H1 (cell line): ENCODE measurements around the gene PAPSS2. TPM values are rescaled to one million over a fixed set of nuclear protein-coding genes. Genes with fewer than 3 reads are reported as not detected.

ENCODE experiments used
- CTCF ChIA-PET: fragments of 300-600 bp; sonication (Branson Sonifier 250); formaldehyde crosslinking; loops from one replicate; lab custom pipeline; 2021; ENCODE audit not compliant: partially characterized antibody; lab: Charles Lee
- POLR2A ChIA-PET: fragments of 300-600 bp; sonication (Branson Sonifier 250); formaldehyde crosslinking; loops from one replicate; lab custom pipeline; 2021; ENCODE audit warnings: inconsistent platforms; ENCODE audit not compliant: partially characterized antibody; lab: Charles Lee
- DNase-seq, 2 experiments: peaks; one replicate each; pipeline versions ENCODE4 v3.0.0 to v3.0.0-alpha.2; 2010 to 2022; ENCODE audit warnings: low spot score in 2 of 2, low read depth in 1 of 2, mixed read lengths in 1 of 2
- FAIRE-seq: peaks from 2 replicates; lab custom pipeline; 2011; peaks lifted over from hg19 to GRCh38; lab: Jason Lieb, UNC
- H2AFZ ChIP-seq: 2 replicates; pipeline ENCODE4 v1.8.1; 2012; ENCODE audit warnings: low read length, inconsistent platforms
- H2AK5ac ChIP-seq: 2 replicates; pipeline ENCODE4 v1.6.1; 2013; ENCODE audit warnings: low read depth, low read length
- H2BK120ac ChIP-seq: replicated peaks from 2 replicates; pipeline ENCODE3; 2013; ENCODE audit warnings: low read depth, low read length, inconsistent platforms
- H2BK12ac ChIP-seq: 2 replicates; pipeline ENCODE4 v1.6.1; 2013; ENCODE audit warnings: low read depth, low read length
- H2BK15ac ChIP-seq: 2 replicates; pipeline ENCODE4 v1.6.1; 2013; ENCODE audit warnings: low read length
- H2BK20ac ChIP-seq: 2 replicates; pipeline ENCODE4 v1.6.1; 2013; ENCODE audit warnings: low read length
- H2BK5ac ChIP-seq: 2 replicates; pipeline ENCODE4 v1.6.1; 2013; ENCODE audit warnings: low read depth, low read length
- H3K14ac ChIP-seq: 2 replicates; pipeline ENCODE4 v1.6.1; 2013; ENCODE audit warnings: inconsistent platforms; ENCODE audit not compliant: insufficient read length
- H3K18ac ChIP-seq: 2 replicates; pipeline ENCODE4 v1.6.1; 2013; ENCODE audit warnings: low read length; ENCODE audit errors: extremely low read depth
- H3K23ac ChIP-seq: 2 replicates; pipeline ENCODE4 v1.6.1; 2013; ENCODE audit warnings: inconsistent platforms; ENCODE audit not compliant: insufficient read length
- H3K23me2 ChIP-seq: 2 replicates; pipeline ENCODE4 v1.6.1; 2013; ENCODE audit warnings: low read depth, low read length
- H3K27ac ChIP-seq: 2 replicates; pipeline ENCODE4 v1.6.1; 2011; ENCODE audit warnings: low read depth, low read length, inconsistent platforms
- H3K27me3 ChIP-seq, 4 experiments: replicated peaks in 1 of 4; 1 replicate in 1 of 4; 2 replicates in 3 of 4; pipeline versions ENCODE4 v1.6.1 to v1.8.1; 2011 to 2013; ENCODE audit warnings: low read length in 3 of 4, mild to moderate bottlenecking in 3 of 4, inconsistent platforms in 2 of 4, mixed read lengths in 2 of 4, moderate library complexity in 1 of 4; ENCODE audit not compliant: control insufficient read depth in 3 of 4, insufficient read depth in 3 of 4; ENCODE audit errors: extremely low read depth in 1 of 4
- H3K36me3 ChIP-seq, 4 experiments: 2 replicates each; pipeline versions ENCODE4 v1.6.1 to v1.8.1; 2011 to 2013; ENCODE audit warnings: mild to moderate bottlenecking in 4 of 4, low read length in 3 of 4, moderate library complexity in 2 of 4, control low read depth in 1 of 4, inconsistent platforms in 1 of 4; ENCODE audit not compliant: insufficient read depth in 4 of 4, control insufficient read depth in 2 of 4
- H3K4ac ChIP-seq: replicated peaks from 2 replicates; pipeline ENCODE3; 2013; ENCODE audit warnings: low read length, low read depth, mixed read lengths, inconsistent platforms; ENCODE audit not compliant: insufficient read length
- H3K4me1 ChIP-seq, 4 experiments: replicated peaks in 1 of 4; 1 replicate in 1 of 4; 2 replicates in 3 of 4; pipeline versions ENCODE4 v1.6.1 to v1.8.1; 2011 to 2013; ENCODE audit warnings: low read length in 3 of 4, inconsistent platforms in 2 of 4, mixed read lengths in 1 of 4; ENCODE audit not compliant: insufficient read depth in 4 of 4, control insufficient read depth in 3 of 4
- H3K4me2 ChIP-seq, 2 experiments: 2 replicates each; pipeline versions ENCODE4 v1.6.1 to v1.8.1; 2011 to 2013; ENCODE audit warnings: low read depth in 2 of 2, low read length in 2 of 2, control low read depth in 1 of 2, inconsistent platforms in 1 of 2, mild to moderate bottlenecking in 1 of 2; ENCODE audit not compliant: insufficient read depth in 1 of 2
- H3K4me3 ChIP-seq, 4 experiments: fragments of 200-600, 300-600 bp in 1 of 4; sonication (generic), shearing (Covaris generic), sonication (Bioruptor Twin) in 1 of 4; 2 replicates each; pipeline versions ENCODE4 v1.5.1 to v1.8.1; 2011 to 2016; ENCODE audit warnings: low read length in 4 of 4, low read depth in 3 of 4, control low read depth in 2 of 4, inconsistent platforms in 2 of 4, mild to moderate bottlenecking in 2 of 4, mixed read lengths in 1 of 4, moderate library complexity in 1 of 4; ENCODE audit not compliant: insufficient read depth in 2 of 4; ENCODE audit errors: extremely low read depth in 1 of 4
- H3K56ac ChIP-seq: replicated peaks from 2 replicates; pipeline ENCODE3; 2013; ENCODE audit warnings: low read depth, mild to moderate bottlenecking, mixed read lengths, low read length, inconsistent platforms; ENCODE audit not compliant: insufficient read length
- H3K79me1 ChIP-seq: 2 replicates; pipeline ENCODE4 v1.6.1; 2013; ENCODE audit warnings: low read depth, low read length, control low read depth
- H3K79me2 ChIP-seq, 2 experiments: 2 replicates each; pipeline versions ENCODE4 v1.6.1 to v1.8.1; 2012 to 2013; ENCODE audit warnings: low read length in 2 of 2, mild to moderate bottlenecking in 2 of 2, inconsistent platforms in 1 of 2; ENCODE audit not compliant: insufficient read depth in 2 of 2, control insufficient read depth in 1 of 2
- H3K9ac ChIP-seq, 4 experiments: replicated peaks in 1 of 4; 1 replicate in 1 of 4; 2 replicates in 3 of 4; pipeline versions ENCODE4 v1.6.1 to v1.8.1; 2011 to 2013; ENCODE audit warnings: low read depth in 3 of 4, low read length in 3 of 4, control low read depth in 2 of 4, mild to moderate bottlenecking in 2 of 4, moderate library complexity in 2 of 4, inconsistent platforms in 1 of 4; ENCODE audit errors: extremely low read depth in 1 of 4
- H3K9me3 ChIP-seq, 2 experiments: 2 replicates each; pipeline versions ENCODE4 v1.6.1 to v1.8.1; 2012 to 2013; ENCODE audit warnings: mild to moderate bottlenecking in 2 of 2, moderate library complexity in 2 of 2, control low read depth in 1 of 2, inconsistent platforms in 1 of 2, low read depth in 1 of 2, low read length in 1 of 2, mixed read lengths in 1 of 2; ENCODE audit not compliant: insufficient read depth in 2 of 2
- H4K20me1 ChIP-seq, 2 experiments: replicated peaks in 1 of 2; 2 replicates each; pipeline versions ENCODE3 to v1.8.1; 2011 to 2013; ENCODE audit warnings: inconsistent platforms in 2 of 2, low read length in 2 of 2, mild to moderate bottlenecking in 1 of 2; ENCODE audit not compliant: insufficient read depth in 2 of 2, control insufficient read depth in 1 of 2
- H4K5ac ChIP-seq: 2 replicates; pipeline ENCODE4 v1.6.1; 2013; ENCODE audit warnings: low read length, low read depth, mixed read lengths, inconsistent platforms; ENCODE audit not compliant: insufficient read length
- H4K8ac ChIP-seq: 2 replicates; pipeline ENCODE4 v1.8.0; 2013; ENCODE audit warnings: mild to moderate bottlenecking, moderate library complexity, low read length, inconsistent platforms; ENCODE audit not compliant: insufficient read depth; ENCODE audit errors: extremely low read depth
- H4K91ac ChIP-seq: replicated peaks from 2 replicates; pipeline ENCODE3; 2013; ENCODE audit warnings: low read length, mixed read lengths, inconsistent platforms; ENCODE audit not compliant: insufficient read length
- CBX5 ChIP-seq: fragments of 300-800, 300-1000 bp; sonication (generic); IDR thresholded peaks from 2 replicates; pipeline ENCODE4 v1.7.1; 2016; ENCODE audit warnings: antibody characterized with exemption, low read length, low read depth
- EZH2 ChIP-seq: fragments of 200-600 bp; sonication (generic); IDR thresholded peaks from 2 replicates; pipeline ENCODE4 v1.7.1; 2012; ENCODE audit warnings: low read depth, mild to moderate bottlenecking, moderate library complexity, low read length, inconsistent platforms; ENCODE audit not compliant: severe bottlenecking
- JUN ChIP-seq: IDR thresholded peaks from 2 replicates; pipeline ENCODE4 v1.6.1; 2011; ENCODE audit warnings: low read depth, mild to moderate bottlenecking, improper control_type of control experiment, low read length
- WGBS, 2 experiments: shearing (Covaris generic) in 1 of 2; methylation state at CpG; one replicate each; pipeline versions ENCODE4 v1.1.6 to v1.1.7; 2013 to 2015; ENCODE audit warnings: low lambda C conversion rate in 2 of 2, mixed read lengths in 2 of 2, inconsistent platforms in 1 of 2, low coverage in 1 of 2, missing lambda C conversion rate in 1 of 2; ENCODE audit not compliant: insufficient replicate concordance in 2 of 2, insufficient coverage in 1 of 2, insufficient read length in 1 of 2; ENCODE audit errors: extremely low coverage in 1 of 2, missing lambda C conversion rate in 1 of 2; 5-methylcytosine and 5-hydroxymethylcytosine counted together
- polyA plus RNA-seq, 7 experiments: library from polyadenylated mRNA; depleted of rRNA in 3 of 7; stranded (reverse) in 5 of 7; unstranded in 2 of 7; fragments of >200 nt in 5 of 7; fragments of 200-250 nt in 2 of 7; gene quantifications; 1 replicate in 5 of 7; 2 replicates in 1 of 7; 4 replicates in 1 of 7; pipeline versions ENCODE4 v1.2.1 to v1.2.3, GENCODE V29; 2011 to 2013; ENCODE audit warnings: missing spikeins in 2 of 7, mixed read lengths in 2 of 7
- total RNA-seq: library from RNA; stranded (reverse); fragmentation: NEBNext Ultra II Directional; extraction: Animal tissue kit (Norgen Biotek cat#: 25700); gene quantifications from 2 replicates; pipeline ENCODE4 v1.2.1, GENCODE V29; 2021

PAPSS2 gene
- total and polyA plus RNA-seq, 2 of the 8 experiments (the other 6 are each of a cell fraction or from before 2014, with no cell fraction given) = 7.6 to 20.2 TPM

DNA sequence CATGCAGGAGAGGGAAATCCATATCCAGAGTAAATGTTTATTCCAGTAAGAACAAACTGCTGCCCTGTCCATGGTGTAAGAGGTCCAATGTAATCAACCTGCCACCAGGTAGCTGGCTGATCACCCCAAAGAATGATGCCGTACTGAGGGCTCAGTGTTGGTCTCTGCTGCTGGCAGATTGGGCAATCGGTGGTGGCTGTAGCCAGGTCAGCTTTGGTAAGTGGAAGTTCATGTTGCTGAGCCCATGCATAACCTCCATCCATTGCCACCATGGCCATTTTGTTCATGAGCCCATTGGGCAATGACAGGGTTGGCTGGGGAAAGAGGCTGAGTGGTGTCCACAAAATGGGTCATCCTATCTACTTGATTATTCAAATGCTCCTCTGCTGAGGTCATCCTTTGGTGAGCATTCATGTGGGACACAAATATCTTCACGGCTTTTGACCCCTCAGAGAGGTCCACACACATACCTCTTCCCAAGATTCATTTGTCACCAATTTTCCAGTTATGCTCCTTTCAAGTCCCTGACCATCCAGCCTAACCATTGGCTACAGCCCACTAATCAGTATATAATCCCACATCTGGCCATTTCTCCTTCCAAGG is 23.3 kb upstream of the PAPSS2 start:
- Histone ChIP-seq H3K56ac (no peak overlapping the region), H3K27ac (no peak overlapping the region), H3K9me3 (peaks cover 3 to 4% of the 10 kb centered on the region in 2 experiments; a peak in 1 of 4 replicates), H3K79me2 (no peaks in the 10 kb centered on the region), H3K79me1 (no peaks in the 10 kb centered on the region), H4K91ac (no peak overlapping the region), H2BK20ac (no peak overlapping the region), H3K4me1 (peaks cover 0 to 4% (median 0%) of the 10 kb centered on the region in 4 experiments; a peak in 1 of 7 replicates), H3K14ac (no peak overlapping the region), H4K20me1 (no peaks in the 10 kb centered on the region), H3K23me2 (no peaks in the 10 kb centered on the region; the same call in 1 of the 2 replicates), H3K36me3 (no peaks in the 10 kb centered on the region), H4K8ac (no peak overlapping the region), H2BK5ac (no peak overlapping the region), H3K4ac (no peak overlapping the region), H3K27me3 (no peaks in the 10 kb centered on the region), H2AFZ (no peak overlapping the region), H3K4me2 (no peak overlapping the region), H4K5ac (no peak overlapping the region), H3K9ac (no peak overlapping the region), H2BK12ac (0 out of 2 replicates have a peak overlapping the region, but pooled peaks have one; percentile 19), H3K18ac (no peak overlapping the region), H3K4me3 (no peak overlapping the region), H3K23ac (no peak overlapping the region), H2BK120ac (no peak overlapping the region), H2BK15ac (no peak overlapping the region), H2AK5ac (no peak overlapping the region)
- DNase-seq = no peak
- ChIA-PET POLR2A (no interaction called here), CTCF (no interaction called here)
- WGBS, 2 experiments = 96% methylated on average over 3 of the region's 3 CpGs; no CpG with 5 or more reads in 1 of the 2 experiments
- TF ChIP-seq JUN (no peak), CBX5 (no peak), EZH2 (no peak)
- no peak for FAIRE-seq
